Measurements from ENCODE around the gene CDRT15L2.
"Not testable (repeated sequence)": the region's sequence is repeated elsewhere in the genome, so short reads cannot be mapped to it uniquely, and the experiment has no call there.

The CDRT15L2 gene

DNA sequence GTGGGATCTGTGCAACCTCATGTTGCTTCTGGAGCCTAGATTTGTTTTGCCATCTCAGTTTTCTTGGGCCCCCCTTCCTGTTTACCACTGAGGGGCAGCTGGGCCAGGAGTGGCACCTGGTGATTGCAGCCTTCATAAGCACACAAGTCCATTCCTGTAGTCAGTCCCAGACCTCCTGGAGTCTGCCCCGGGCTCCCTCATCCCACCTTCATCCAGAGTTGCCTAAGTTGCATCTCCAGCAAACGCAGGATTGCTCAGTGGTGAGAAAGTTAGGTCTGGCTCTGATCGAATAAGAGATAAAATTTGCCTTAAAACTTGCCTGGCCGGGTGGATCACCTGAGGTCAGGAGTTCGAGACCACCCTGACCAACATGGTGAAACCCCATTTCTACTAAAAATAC lies 14.3 kb upstream of the CDRT15L2 start:
- not testable (repeated sequence) for DNase-seq, H3K27ac Mint-ChIP-seq, H3K9me3 Mint-ChIP-seq, H3K27me3 Mint-ChIP-seq, H3K4me1 Mint-ChIP-seq, H3K4me3 Mint-ChIP-seq, ATAC-seq

GRCh38 chr17:20565711-20566110 lies 13.8 kb upstream of the CDRT15L2 start:
- no peaks in the 10 kb centered on the region for H3K4me1 Mint-ChIP-seq
- ATAC-seq (no peak), DNase-seq (no peak)
- no peak overlapping the region for H3K27ac Mint-ChIP-seq
- H3K9me3 Mint-ChIP-seq = no peaks in the 10 kb centered on the region
- H3K4me3 Mint-ChIP-seq = no peak overlapping the region
- H3K27me3 Mint-ChIP-seq = no peaks in the 10 kb centered on the region

GRCh38 chr17:20566736-20567135 lies 12.8 kb upstream of the CDRT15L2 start:
- H3K9me3 Mint-ChIP-seq, DNase-seq, H3K27ac Mint-ChIP-seq, H3K4me3 Mint-ChIP-seq, ATAC-seq, H3K27me3 Mint-ChIP-seq, H3K4me1 Mint-ChIP-seq: not testable (repeated sequence)

GRCh38 chr17:20567421-20567820 lies 12.1 kb upstream of the CDRT15L2 start:
- H3K27ac Mint-ChIP-seq, H3K4me3 Mint-ChIP-seq, H3K27me3 Mint-ChIP-seq, H3K4me1 Mint-ChIP-seq, ATAC-seq, DNase-seq, H3K9me3 Mint-ChIP-seq: not testable (repeated sequence)

GRCh38 chr17:20568604-20569003 lies 10.9 kb upstream of the CDRT15L2 start:
- H3K27ac Mint-ChIP-seq = peak overlapping the region in 1 of 2 donors; percentile 76
- not testable (repeated sequence) for ATAC-seq, H3K4me3 Mint-ChIP-seq, H3K4me1 Mint-ChIP-seq, DNase-seq, H3K27me3 Mint-ChIP-seq, H3K9me3 Mint-ChIP-seq

- ATAC-seq = not testable (repeated sequence)
Measured at GRCh38 chr17:20571653-20572052, 7.9 kb upstream of the CDRT15L2 start.

GRCh38 chr17:20573216-20573615 lies 6.3 kb upstream of the CDRT15L2 start:
- not testable (repeated sequence) for H3K4me1 Mint-ChIP-seq, H3K9me3 Mint-ChIP-seq, DNase-seq, H3K4me3 Mint-ChIP-seq, H3K27ac Mint-ChIP-seq, ATAC-seq, H3K27me3 Mint-ChIP-seq

More at GRCh38 chr17:20571653-20572052, 7.9 kb upstream of the CDRT15L2 start:
- H3K4me3 Mint-ChIP-seq, H3K27me3 Mint-ChIP-seq, DNase-seq, H3K27ac Mint-ChIP-seq, H3K9me3 Mint-ChIP-seq, H3K4me1 Mint-ChIP-seq: not testable (repeated sequence)

DNA sequence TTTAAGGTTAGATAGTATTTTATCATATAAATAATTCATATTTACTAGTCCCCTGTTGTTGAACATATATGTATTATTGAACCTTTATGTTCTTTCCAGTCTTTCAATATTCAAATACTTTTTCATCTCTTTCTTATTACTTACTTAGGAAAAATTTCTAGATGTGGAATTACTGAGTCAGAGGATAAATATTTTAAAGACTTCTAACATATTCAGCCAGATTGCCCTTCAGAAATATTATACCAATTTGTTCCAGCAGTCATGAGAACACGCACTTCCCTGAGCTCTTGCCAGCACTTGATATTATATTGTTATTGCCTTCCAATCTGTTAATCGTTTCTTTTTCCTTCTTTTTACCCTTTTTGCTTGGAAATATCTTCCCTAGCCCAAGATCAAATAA lies 4.5 kb upstream of the CDRT15L2 start:
- H3K4me3 Mint-ChIP-seq, ATAC-seq, H3K9me3 Mint-ChIP-seq, DNase-seq, H3K27ac Mint-ChIP-seq, H3K4me1 Mint-ChIP-seq, H3K27me3 Mint-ChIP-seq: not testable (repeated sequence)

DNA sequence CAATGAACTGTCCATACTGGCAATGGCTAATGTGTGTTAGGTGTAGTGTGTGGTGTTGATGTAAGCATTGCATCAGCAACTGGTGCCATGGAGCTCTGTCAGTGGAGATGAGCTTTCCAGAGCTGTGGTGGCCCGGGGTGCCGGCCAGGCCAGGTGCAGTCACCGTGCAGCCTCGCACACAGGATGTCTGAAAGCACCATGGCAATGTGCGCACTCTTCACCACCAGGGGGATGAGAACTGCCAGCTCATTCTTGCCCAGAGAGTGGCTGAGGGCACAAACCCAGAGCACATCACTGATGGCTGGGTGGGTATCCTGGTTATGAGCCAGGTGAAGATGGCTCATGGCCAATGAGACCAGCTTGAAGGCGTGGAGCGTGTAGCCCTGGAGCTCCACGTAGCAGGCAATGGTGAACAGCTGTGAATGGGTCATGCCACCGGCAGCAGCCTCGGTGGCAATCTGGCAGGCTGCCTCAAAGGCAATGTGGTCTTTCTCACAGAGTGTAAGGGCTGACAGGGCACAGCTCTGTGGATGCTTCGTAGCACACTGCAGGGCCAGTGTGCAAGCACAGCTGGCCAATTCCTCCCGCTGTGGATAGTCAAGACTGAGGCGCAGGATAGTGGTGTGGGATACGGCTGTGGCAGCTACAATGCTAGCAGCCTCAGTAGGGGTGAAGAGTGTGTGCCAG lies 4.5 kb downstream of the CDRT15L2 start:
- H3K4me3 Mint-ChIP-seq, H3K9me3 Mint-ChIP-seq, H3K4me1 Mint-ChIP-seq, DNase-seq, H3K27ac Mint-ChIP-seq: not testable (repeated sequence)
- peaks cover 14% of the 10 kb centered on the region for H3K27me3 Mint-ChIP-seq
- peak; percentile 28 for ATAC-seq

DNA sequence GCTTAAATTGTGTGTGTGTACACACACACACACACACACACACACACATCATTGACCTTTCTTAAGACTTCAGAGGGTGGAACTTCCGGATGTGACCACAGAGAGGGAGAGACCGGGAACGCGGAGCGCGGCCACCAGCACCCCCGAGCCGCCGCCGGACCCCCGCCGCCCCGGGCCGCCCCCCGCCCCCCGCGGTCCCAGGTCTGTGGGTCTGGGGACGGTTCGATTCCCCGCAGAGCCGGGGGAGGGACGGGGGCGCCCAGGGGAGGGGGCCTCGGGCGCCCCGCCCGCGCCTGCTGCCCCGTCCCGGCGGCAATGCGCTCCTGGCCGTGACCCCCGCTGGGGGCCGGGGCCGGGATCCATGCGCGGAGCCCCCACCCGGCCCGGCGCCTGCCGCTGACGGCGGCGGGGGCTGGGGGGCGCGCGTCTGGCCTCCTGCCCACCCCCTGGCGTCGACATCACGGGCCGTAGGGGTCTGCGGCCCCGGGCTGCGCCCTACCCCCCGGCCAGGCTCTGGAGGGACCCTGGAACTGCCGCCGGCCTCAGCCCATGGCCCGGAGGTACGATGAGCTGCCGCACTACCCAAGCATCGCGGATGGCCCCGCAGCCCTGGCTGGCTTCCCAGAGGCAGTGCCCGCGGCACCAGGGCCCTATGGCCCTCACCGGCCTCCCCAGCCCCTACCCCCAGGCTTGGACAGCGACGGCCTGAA lies 9.4 kb downstream of the CDRT15L2 start:
- H3K9me3 Mint-ChIP-seq, H3K27ac Mint-ChIP-seq, H3K4me1 Mint-ChIP-seq, H3K4me3 Mint-ChIP-seq, DNase-seq: not testable (repeated sequence)
- H3K27me3 Mint-ChIP-seq = peaks cover 14% of the 10 kb centered on the region
- ATAC-seq = peak; percentile 63

DNA sequence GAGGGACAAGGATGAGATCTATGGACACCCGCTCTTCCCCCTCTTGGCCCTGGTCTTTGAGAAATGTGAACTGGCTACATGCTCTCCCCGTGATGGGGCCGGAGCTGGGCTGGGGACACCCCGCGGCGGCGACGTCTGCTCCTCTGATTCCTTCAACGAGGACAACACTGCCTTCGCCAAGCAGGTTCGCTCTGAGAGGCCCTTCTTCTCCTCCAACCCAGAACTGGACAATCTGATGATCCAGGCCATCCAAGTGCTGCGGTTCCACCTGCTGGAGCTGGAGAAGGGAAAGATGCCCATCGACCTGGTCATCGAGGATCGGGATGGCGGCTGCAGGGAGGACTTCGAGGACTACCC lies 9.9 kb downstream of the CDRT15L2 start:
- DNase-seq, ATAC-seq, H3K27ac Mint-ChIP-seq, H3K9me3 Mint-ChIP-seq, H3K4me3 Mint-ChIP-seq, H3K4me1 Mint-ChIP-seq: not testable (repeated sequence)
- peaks cover 14% of the 10 kb centered on the region for H3K27me3 Mint-ChIP-seq

DNA sequence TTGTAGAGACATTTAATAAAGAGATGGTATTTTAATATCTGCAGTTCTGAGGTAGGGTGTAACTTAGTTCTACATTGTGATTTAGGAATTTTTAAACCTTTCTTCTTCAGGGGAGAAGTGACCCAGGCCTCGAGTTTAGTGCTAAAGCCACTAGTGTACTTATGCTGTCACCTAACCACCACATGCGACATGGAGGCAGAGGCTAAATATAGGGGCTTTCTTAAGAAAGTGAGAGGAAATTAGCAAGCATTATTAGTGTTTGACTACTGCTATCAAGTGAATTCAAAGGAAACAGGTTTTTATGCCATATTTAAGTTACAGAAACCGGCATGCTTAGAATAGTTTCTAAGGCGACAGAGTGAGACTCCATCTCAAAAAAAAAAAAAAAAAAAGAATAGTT lies 11.5 kb downstream of the CDRT15L2 start:
- not testable (repeated sequence) for ATAC-seq, H3K4me3 Mint-ChIP-seq, H3K9me3 Mint-ChIP-seq, DNase-seq, H3K27ac Mint-ChIP-seq, H3K4me1 Mint-ChIP-seq, H3K27me3 Mint-ChIP-seq

GRCh38 chr17:20605568-20605967 lies 26.0 kb downstream of the CDRT15L2 start:
- H3K27ac Mint-ChIP-seq, H3K4me3 Mint-ChIP-seq, ATAC-seq, H3K9me3 Mint-ChIP-seq, H3K4me1 Mint-ChIP-seq, DNase-seq, H3K27me3 Mint-ChIP-seq: not testable (repeated sequence)

DNA sequence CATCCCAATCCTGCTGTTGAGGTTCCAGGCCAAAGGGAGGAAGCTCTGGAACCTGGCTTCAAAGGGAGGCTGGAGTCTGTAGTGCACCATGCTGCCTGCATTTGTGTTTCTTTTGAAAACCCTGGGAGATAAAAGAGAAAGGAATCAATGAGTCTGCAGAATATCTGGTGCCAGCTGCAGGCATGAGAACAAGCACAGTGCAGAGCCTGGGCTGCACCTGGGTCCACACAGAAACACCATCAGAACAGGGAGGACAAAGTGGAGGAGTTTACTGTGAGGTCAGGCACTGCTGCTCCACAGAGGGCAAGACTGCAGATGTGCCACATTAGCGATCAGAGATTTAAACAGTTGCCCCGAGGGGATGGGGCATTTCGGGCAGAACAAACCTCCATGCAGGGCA lies 30.0 kb downstream of the CDRT15L2 start:
- H3K9me3 Mint-ChIP-seq, H3K4me1 Mint-ChIP-seq, ATAC-seq, H3K27me3 Mint-ChIP-seq, H3K4me3 Mint-ChIP-seq, H3K27ac Mint-ChIP-seq, DNase-seq: not testable (repeated sequence)

GRCh38 chr17:20611309-20611708 lies 31.8 kb downstream of the CDRT15L2 start:
- Mint-ChIP-seq H3K27me3 (no peaks in the 10 kb centered on the region), H3K9me3 (no peaks in the 10 kb centered on the region), H3K4me3 (no peak overlapping the region), H3K27ac (no peak overlapping the region), H3K4me1 (no peaks in the 10 kb centered on the region)
- ATAC-seq (no peak), DNase-seq (no peak)

DNA sequence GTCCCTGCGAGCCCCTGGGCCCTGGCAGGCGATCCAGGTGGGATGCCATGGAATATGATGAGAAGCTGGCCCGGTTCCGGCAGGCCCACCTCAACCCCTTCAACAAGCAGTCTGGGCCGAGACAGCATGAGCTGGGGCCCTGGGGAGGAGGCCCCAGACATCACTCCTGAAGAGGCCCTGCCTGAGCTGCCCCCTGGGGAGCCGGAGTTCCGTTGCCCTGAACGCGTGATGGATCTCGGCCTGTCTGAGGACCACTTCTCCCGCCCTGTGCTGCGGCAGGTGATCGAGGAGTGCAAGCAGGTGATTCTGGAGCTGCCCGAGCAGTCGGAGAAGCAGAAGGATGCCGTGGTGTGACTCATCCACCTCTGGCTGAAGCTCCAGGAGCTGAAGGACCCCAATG lies 33.1 kb downstream of the CDRT15L2 start:
- H3K27me3 Mint-ChIP-seq = no peaks in the 10 kb centered on the region

More for the DNA sequence above, 33.1 kb downstream of the CDRT15L2 start:
- DNase-seq (no peak), ATAC-seq (no peak)
- peak overlapping the region in 1 of 2 donors; percentile 87 for H3K27ac Mint-ChIP-seq
- H3K4me3 Mint-ChIP-seq = no peak overlapping the region
- no peaks in the 10 kb centered on the region for H3K9me3 Mint-ChIP-seq
- no peaks in the 10 kb centered on the region for H3K4me1 Mint-ChIP-seq
